HCT116 (cell line): ENCODE measurements around the gene GARNL3.

ENCODE experiments used
- CEBPB ChIP-seq: IDR thresholded peaks from 2 replicates; pipeline ENCODE4 v1.6.1; 2012; ENCODE audit warnings: low read depth
- EZH2 ChIP-seq: fragments of 200-600 bp; sonication (generic); IDR thresholded peaks from 2 replicates; pipeline ENCODE4 v1.6.1; 2017; ENCODE audit warnings: antibody characterized with exemption, mixed run types
- JUND ChIP-seq: IDR thresholded peaks from 2 replicates; pipeline ENCODE4 v1.6.1; 2012
- POLR2A ChIP-seq: IDR thresholded peaks from 2 replicates; pipeline ENCODE4 v1.7.0; 2011; ENCODE audit warnings: borderline replicate concordance; ENCODE audit not compliant: insufficient read depth, insufficient read length; ENCODE audit errors: extremely low read depth
- POLR2AphosphoS5 ChIP-seq: IDR thresholded peaks from 2 replicates; pipeline ENCODE4 v1.6.1; 2011; ENCODE audit warnings: mild to moderate bottlenecking, low read depth, low read length, moderate library complexity
- RAD21 ChIP-seq: IDR thresholded peaks from 2 replicates; pipeline ENCODE4 v1.6.1; 2012; ENCODE audit warnings: low read depth, mild to moderate bottlenecking
- SIN3A ChIP-seq: IDR thresholded peaks from 2 replicates; pipeline ENCODE4 v1.6.1; 2012; ENCODE audit warnings: low read depth
- TCF7L2 ChIP-seq: IDR thresholded peaks from 2 replicates; pipeline ENCODE4 v1.7.0; 2011; ENCODE audit warnings: borderline replicate concordance, inconsistent platforms; ENCODE audit not compliant: insufficient read depth, insufficient read length; ENCODE audit errors: extremely low read depth
- ZNF274 ChIP-seq: fragments of 200-500 bp; sonication (Bioruptor generic); IDR thresholded peaks from 2 replicates; pipeline ENCODE4 v1.6.1; 2014; ENCODE audit warnings: mild to moderate bottlenecking, low read depth, low read length, inconsistent platforms
- TF ChIP-seq, protein P1 (sequence below), 3 experiments: fragments of 200-600 bp in 1 of 3; sonication (generic) in 1 of 3; IDR thresholded peaks in 2 of 3; conservative IDR thresholded peaks in 1 of 3; 2 replicates each; pipeline ENCODE4 v1.5.1; 2012 to 2017; ENCODE audit warnings: low read depth in 2 of 3, low read length in 2 of 3, antibody characterized with exemption in 1 of 3, borderline replicate concordance in 1 of 3, control low read depth in 1 of 3, mild to moderate bottlenecking in 1 of 3, mixed read lengths in 1 of 3, mixed run types in 1 of 3, moderate library complexity in 1 of 3; ENCODE audit not compliant: insufficient read depth in 1 of 3
- TF ChIP-seq, protein P2 (sequence below): IDR thresholded peaks from 2 replicates; pipeline ENCODE4 v1.6.1; 2012; ENCODE audit warnings: low read depth

DNA sequence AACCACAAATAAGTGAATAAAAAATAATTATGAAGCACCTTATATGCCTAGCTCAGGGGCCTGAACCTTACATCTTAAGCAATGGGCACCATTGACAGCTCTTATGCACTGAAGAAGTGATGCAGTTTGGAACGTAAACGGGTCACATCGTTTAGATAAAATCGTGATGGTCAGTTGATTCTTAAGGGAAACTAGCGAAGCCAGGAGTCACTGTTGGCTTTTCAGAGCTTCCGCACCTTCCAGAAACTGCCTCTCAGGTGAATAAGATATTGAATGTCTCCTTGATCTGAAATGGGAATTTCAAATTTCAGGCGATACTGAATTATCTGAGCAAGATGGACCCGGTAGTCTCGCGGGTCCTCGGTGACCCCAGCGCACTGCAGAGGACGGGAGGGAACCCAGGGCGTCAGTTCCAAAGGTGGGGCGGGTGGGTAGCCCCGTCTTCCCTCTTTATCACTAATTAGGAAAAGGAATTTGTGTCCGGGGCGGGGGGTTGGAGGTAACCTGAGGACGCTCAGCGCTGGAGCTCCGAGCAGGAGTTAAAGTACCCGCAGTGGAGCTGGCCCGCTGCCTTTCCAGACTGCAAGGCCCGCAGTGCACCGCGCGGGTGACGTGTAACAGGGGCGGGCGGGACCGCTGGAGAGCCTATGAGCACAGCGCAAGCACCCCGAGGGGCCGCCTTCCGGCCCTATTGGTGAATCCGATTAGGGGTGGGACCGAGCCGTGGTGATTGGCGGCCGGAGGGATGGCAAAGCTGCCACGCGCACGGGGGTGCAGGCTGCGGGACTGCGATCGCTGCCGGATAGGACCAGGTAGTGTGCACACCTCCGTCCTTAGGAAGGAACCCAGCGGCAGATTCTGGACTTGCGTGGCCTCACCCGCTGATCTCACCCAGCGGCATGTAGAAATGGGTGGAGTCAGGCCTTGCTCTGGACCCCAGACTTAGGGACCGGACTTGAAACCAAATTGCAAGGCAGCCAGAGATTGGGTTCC lies 19.7 kb upstream of the GARNL3 start:
- TF ChIP-seq, protein P1, sequence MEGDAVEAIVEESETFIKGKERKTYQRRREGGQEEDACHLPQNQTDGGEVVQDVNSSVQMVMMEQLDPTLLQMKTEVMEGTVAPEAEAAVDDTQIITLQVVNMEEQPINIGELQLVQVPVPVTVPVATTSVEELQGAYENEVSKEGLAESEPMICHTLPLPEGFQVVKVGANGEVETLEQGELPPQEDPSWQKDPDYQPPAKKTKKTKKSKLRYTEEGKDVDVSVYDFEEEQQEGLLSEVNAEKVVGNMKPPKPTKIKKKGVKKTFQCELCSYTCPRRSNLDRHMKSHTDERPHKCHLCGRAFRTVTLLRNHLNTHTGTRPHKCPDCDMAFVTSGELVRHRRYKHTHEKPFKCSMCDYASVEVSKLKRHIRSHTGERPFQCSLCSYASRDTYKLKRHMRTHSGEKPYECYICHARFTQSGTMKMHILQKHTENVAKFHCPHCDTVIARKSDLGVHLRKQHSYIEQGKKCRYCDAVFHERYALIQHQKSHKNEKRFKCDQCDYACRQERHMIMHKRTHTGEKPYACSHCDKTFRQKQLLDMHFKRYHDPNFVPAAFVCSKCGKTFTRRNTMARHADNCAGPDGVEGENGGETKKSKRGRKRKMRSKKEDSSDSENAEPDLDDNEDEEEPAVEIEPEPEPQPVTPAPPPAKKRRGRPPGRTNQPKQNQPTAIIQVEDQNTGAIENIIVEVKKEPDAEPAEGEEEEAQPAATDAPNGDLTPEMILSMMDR (IDR thresholded peaks at IDR 0.05 in 2 of 3, conservative IDR thresholded peaks at IDR 0.05 in 1 of 3; ENCODE audit: borderline replicate concordance in 1 of 3, insufficient read depth in 1 of 3, low read depth in 2 of 3, low read length in 2 of 3), result no peak
- TF ChIP-seq CEBPB (no peak), TCF7L2 (no peak), POLR2A (no peak), SIN3A (no peak), POLR2AphosphoS5 (no peak), ZNF274 (no peak), JUND (no peak), RAD21 (no peak), EZH2 (no peak)
- TF ChIP-seq, protein P2, sequence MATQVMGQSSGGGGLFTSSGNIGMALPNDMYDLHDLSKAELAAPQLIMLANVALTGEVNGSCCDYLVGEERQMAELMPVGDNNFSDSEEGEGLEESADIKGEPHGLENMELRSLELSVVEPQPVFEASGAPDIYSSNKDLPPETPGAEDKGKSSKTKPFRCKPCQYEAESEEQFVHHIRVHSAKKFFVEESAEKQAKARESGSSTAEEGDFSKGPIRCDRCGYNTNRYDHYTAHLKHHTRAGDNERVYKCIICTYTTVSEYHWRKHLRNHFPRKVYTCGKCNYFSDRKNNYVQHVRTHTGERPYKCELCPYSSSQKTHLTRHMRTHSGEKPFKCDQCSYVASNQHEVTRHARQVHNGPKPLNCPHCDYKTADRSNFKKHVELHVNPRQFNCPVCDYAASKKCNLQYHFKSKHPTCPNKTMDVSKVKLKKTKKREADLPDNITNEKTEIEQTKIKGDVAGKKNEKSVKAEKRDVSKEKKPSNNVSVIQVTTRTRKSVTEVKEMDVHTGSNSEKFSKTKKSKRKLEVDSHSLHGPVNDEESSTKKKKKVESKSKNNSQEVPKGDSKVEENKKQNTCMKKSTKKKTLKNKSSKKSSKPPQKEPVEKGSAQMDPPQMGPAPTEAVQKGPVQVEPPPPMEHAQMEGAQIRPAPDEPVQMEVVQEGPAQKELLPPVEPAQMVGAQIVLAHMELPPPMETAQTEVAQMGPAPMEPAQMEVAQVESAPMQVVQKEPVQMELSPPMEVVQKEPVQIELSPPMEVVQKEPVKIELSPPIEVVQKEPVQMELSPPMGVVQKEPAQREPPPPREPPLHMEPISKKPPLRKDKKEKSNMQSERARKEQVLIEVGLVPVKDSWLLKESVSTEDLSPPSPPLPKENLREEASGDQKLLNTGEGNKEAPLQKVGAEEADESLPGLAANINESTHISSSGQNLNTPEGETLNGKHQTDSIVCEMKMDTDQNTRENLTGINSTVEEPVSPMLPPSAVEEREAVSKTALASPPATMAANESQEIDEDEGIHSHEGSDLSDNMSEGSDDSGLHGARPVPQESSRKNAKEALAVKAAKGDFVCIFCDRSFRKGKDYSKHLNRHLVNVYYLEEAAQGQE, result no peak
